GM19240 (cell line): Measurements from ENCODE around the gene GALNS.

Source experiments
- DNase-seq: peaks from one replicate; pipeline ENCODE4 v3.0.0; 2011; ENCODE audit warnings: low spot score; ENCODE audit not compliant: insufficient read length

The GALNS gene

GRCh38 chr16:88817785-88818574, 38.8 kb downstream of the GALNS start:
- DNase-seq = no peak

GRCh38 chr16:88816736-88817535, 39.8 kb downstream of the GALNS start:
- DNase-seq = no peak

GRCh38 chr16:88815901-88816589, 40.7 kb downstream of the GALNS start:
- DNase-seq = no peak

DNA sequence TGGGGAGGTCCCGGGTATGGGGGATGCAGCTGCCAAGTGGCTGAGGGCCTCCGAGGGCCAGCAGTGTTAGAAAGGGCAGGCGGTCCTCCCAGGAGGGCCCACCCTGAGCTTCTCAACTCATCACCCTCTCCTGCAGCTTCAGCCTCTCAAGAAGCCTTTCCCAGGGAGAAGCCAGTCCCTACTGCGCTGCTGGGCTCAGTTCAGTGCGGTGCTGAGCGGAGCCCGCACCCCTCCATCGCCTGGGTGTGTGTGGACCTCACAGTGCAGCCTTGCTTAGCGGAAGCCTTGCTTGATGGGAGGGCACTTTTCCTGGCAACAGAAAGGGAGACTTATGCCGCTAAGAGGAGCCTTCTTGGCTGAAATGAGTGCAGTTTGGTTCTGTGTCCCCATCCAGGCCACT, 41.5 kb downstream of the GALNS start:
- DNase-seq = no peak

DNA sequence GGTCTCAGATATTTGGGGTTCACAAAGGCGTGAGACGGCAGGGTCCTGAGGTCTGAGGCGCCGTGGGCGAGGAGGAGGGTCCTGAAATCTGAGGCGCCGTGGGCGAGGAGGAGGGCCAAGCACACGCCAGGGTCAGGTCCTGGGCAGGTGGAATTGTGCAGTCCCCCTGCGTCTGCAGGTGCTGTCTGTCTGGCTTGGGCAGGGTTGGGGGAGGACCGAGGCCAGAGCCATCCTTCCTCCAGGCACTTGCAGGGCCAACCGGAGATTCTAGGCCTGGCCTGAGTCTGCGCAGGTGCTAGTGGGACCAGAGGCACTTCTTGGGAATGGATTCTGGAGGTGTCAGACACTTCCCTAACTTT, 42.6 kb downstream of the GALNS start:
- no peak for DNase-seq

DNA sequence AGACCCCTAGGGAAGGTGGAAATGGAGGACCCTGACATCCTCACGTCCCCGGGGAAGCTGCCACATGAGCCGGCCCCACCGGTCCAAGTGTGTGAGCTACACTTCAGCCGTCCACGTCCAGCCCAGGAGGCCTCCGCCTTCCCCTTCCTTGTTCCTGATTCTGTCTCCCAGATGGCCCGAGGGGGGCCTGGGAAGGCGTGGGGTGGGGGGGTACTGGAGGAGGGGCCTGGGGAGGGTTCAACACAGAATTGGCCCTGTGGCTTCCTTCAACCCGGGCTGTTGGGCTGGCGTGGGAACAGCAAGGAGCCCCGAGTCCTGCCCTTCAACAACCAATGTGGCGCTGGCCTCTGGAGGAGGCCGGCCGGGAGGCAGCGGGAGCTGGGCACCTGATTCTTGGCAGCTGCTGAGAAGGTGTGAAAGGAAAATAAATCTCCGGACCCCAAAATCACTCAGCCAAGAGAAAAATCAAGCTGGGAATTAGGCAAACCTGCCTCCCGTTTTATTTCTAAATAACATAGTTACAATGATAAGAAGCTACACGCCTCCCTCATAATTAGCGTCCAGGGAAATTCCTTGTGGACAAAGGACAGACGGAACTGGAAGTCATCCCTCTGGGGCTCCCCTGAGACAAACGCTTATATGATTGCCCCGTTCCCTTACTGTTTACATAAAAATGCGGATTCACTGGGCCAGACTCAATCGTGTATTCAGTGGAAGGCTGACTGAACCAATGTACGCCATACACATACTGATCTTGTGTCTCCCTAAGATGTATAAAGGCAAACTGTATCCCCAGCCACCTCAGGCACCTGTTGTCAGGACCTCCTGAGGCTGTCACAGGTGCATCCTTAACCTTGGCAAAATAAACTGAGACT, 43.2 kb downstream of the GALNS start:
- DNase-seq = no peak

- DNase-seq = no peak
Measured at GRCh38 chr16:88812513-88813268, 44.1 kb downstream of the GALNS start.

GRCh38 chr16:88811769-88812512, 44.8 kb downstream of the GALNS start, which contains the start of gene APRT:
APRT (minus strand) TSS chr16:88811928; CDS start chr16:88811899, 29 bp downstream.
- peak; percentile 74 for DNase-seq

- peak; percentile 64 for DNase-seq
Measured at GRCh38 chr16:88810912-88811768, 45.6 kb downstream of the GALNS start.

- no peak for DNase-seq
Measured at GRCh38 chr16:88810166-88810911, 46.4 kb downstream of the GALNS start.

- DNase-seq = no peak
Measured at GRCh38 chr16:88809676-88810165, 47.0 kb downstream of the GALNS start.

GRCh38 chr16:88809068-88809675, 47.6 kb downstream of the GALNS start:
- no peak for DNase-seq

GRCh38 chr16:88807626-88808453, 48.9 kb downstream of the GALNS start:
- DNase-seq = no peak

GRCh38 chr16:88807142-88807625, 49.6 kb downstream of the GALNS start:
- DNase-seq = no peak

- no peak for DNase-seq
Measured at GRCh38 chr16:88806491-88807111, 50.1 kb downstream of the GALNS start.

DNA sequence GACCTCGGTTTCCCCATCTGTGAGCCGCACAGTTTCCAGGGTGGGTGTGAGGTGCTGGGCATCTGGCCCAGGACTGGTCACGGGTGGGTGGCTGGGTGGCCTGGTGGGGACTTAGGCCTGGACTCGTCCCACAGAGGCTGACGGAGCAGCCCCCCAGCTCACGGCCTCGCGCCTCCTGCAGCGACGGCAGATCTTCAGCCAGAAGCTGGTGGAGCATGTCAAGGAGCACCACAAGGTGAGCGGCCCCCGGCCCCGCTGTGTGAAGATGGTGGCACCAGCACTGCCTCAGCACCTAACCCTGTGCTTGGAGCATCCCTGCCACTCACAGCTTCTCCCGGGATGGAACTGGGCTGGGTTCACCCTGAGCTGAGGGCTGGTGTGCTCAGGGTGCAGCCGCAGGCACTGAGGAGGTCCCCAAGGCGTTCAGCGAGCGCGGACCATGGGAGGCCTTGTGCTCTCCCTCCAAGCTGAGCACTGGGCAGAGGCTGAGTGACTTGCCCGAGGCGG, 50.8 kb downstream of the GALNS start:
- DNase-seq = no peak
